MM.1S (cell line): ENCODE measurements around the gene TCHP.

Experiments
- DNase-seq: peaks from one replicate; pipeline ENCODE4 v3.0.0-alpha.2; 2015
- H2AFZ ChIP-seq: fragments of 300-600 bp; sonication (generic); 2 replicates; pipeline ENCODE4 v1.6.0; 2016; ENCODE audit warnings: antibody characterized with exemption, low read length
- H3F3A ChIP-seq: fragments of 300-600 bp; sonication (generic); 2 replicates; pipeline ENCODE4 v1.6.1; 2016; ENCODE audit warnings: mild to moderate bottlenecking, antibody characterized with exemption, low read length, moderate library complexity, mixed read lengths; ENCODE audit not compliant: insufficient read depth
- H3K27ac ChIP-seq: fragments of 300-600 bp; sonication (generic); 2 replicates; pipeline ENCODE4 v1.5.1; 2016; ENCODE audit warnings: mild to moderate bottlenecking, low read length
- H3K27me3 ChIP-seq: fragments of 300-600 bp; sonication (generic); replicated peaks from 2 replicates; pipeline ENCODE4 v1.6.0; 2016; ENCODE audit warnings: low read length; ENCODE audit not compliant: insufficient read depth
- H3K36me3 ChIP-seq: fragments of 300-600 bp; sonication (generic); replicated peaks from 2 replicates; pipeline ENCODE4 v1.6.1; 2016; ENCODE audit warnings: mild to moderate bottlenecking, low read length, mixed read lengths; ENCODE audit not compliant: insufficient read depth
- H3K4me1 ChIP-seq: fragments of 300-600 bp; sonication (generic); 2 replicates; pipeline ENCODE4 v1.6.1; 2016; ENCODE audit warnings: low read length, mixed read lengths
- H3K4me2 ChIP-seq: fragments of 300-600 bp; sonication (generic); 2 replicates; pipeline ENCODE4 v1.6.0; 2016; ENCODE audit warnings: low read depth, low read length
- H3K4me3 ChIP-seq: fragments of 300-600 bp; sonication (generic); 2 replicates; pipeline ENCODE4 v1.5.1; 2016; ENCODE audit warnings: low read length, mixed read lengths
- H3K79me2 ChIP-seq: fragments of 300-600 bp; sonication (generic); 2 replicates; pipeline ENCODE4 v1.6.1; 2016; ENCODE audit warnings: mixed run types, low read length, mixed read lengths
- H3K9ac ChIP-seq: fragments of 300-600 bp; sonication (generic); 2 replicates; pipeline ENCODE4 v1.6.1; 2016; ENCODE audit warnings: low read length, mixed read lengths
- H3K9me2 ChIP-seq: fragments of 300-600 bp; sonication (generic); replicated peaks from 2 replicates; pipeline ENCODE4 v1.6.1; 2016; ENCODE audit warnings: mild to moderate bottlenecking, low read length, mixed read lengths; ENCODE audit not compliant: insufficient read depth
- H3K9me3 ChIP-seq: fragments of 300-600 bp; sonication (generic); replicated peaks from 2 replicates; pipeline ENCODE4 v1.6.1; 2016; ENCODE audit warnings: mild to moderate bottlenecking, low read length, mixed read lengths; ENCODE audit not compliant: insufficient read depth
- H4K20me1 ChIP-seq: fragments of 300-600 bp; sonication (generic); 2 replicates; pipeline ENCODE4 v1.6.1; 2016; ENCODE audit warnings: mild to moderate bottlenecking, low read length, moderate library complexity, mixed read lengths; ENCODE audit not compliant: insufficient read depth
- EZH2 ChIP-seq: fragments of 300-600 bp; sonication (generic); optimal IDR thresholded peaks from 2 replicates; pipeline ENCODE3; 2017; ENCODE audit warnings: low read depth, mild to moderate bottlenecking, antibody characterized with exemption, low read length, mixed read lengths
- EZH2phosphoT487 ChIP-seq: fragments of 300-600 bp; sonication (generic); IDR thresholded peaks from 2 replicates; pipeline ENCODE4 v1.6.1; 2018; ENCODE audit warnings: antibody characterized with exemption, low read length
- TF ChIP-seq, protein P1 (sequence below): fragments of 300-600 bp; sonication (generic); IDR thresholded peaks from 2 replicates; pipeline ENCODE4 v1.5.1; 2016; ENCODE audit warnings: antibody characterized with exemption, low read length, mixed read lengths

Gene TCHP

GRCh38 chr12:109881752-109882151 is 18.3 kb upstream of the TCHP start:
- H3K9me2 ChIP-seq, result no peaks in the 10 kb centered on the region
- no peaks in the 10 kb centered on the region for H4K20me1 ChIP-seq
- no peaks in the 10 kb centered on the region for H3K36me3 ChIP-seq
- no peaks in the 10 kb centered on the region for H3K9me3 ChIP-seq
- no peak overlapping the region for H3K27ac ChIP-seq
- no peak overlapping the region for H3K9ac ChIP-seq
- H2AFZ ChIP-seq, result no peak overlapping the region
- DNase-seq, result no peak
- no peak overlapping the region for H3K4me3 ChIP-seq
- H3F3A ChIP-seq, result no peaks in the 10 kb centered on the region
- H3K4me2 ChIP-seq, result no peak overlapping the region
- no peaks in the 10 kb centered on the region for H3K27me3 ChIP-seq
- TF ChIP-seq, protein P1, sequence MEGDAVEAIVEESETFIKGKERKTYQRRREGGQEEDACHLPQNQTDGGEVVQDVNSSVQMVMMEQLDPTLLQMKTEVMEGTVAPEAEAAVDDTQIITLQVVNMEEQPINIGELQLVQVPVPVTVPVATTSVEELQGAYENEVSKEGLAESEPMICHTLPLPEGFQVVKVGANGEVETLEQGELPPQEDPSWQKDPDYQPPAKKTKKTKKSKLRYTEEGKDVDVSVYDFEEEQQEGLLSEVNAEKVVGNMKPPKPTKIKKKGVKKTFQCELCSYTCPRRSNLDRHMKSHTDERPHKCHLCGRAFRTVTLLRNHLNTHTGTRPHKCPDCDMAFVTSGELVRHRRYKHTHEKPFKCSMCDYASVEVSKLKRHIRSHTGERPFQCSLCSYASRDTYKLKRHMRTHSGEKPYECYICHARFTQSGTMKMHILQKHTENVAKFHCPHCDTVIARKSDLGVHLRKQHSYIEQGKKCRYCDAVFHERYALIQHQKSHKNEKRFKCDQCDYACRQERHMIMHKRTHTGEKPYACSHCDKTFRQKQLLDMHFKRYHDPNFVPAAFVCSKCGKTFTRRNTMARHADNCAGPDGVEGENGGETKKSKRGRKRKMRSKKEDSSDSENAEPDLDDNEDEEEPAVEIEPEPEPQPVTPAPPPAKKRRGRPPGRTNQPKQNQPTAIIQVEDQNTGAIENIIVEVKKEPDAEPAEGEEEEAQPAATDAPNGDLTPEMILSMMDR, result no peak
- TF ChIP-seq EZH2phosphoT487 (no peak), EZH2 (no peak)
- peaks cover 15% of the 10 kb centered on the region for H3K4me1 ChIP-seq
- H3K79me2 ChIP-seq, result peaks cover 30% of the 10 kb centered on the region

GRCh38 chr12:109883461-109883860 is 16.6 kb upstream of the TCHP start:
- Histone ChIP-seq H3K4me3 (no peak overlapping the region), H3K27ac (no peak overlapping the region), H3K9me3 (no peaks in the 10 kb centered on the region), H3K9me2 (no peaks in the 10 kb centered on the region), H3K36me3 (no peaks in the 10 kb centered on the region), H3K4me2 (no peak overlapping the region), H3K79me2 (peaks cover 16% of the 10 kb centered on the region), H3F3A (no peaks in the 10 kb centered on the region; the same call in 1 of the 2 replicates), H2AFZ (no peak overlapping the region), H3K4me1 (peaks cover 8% of the 10 kb centered on the region), H4K20me1 (no peaks in the 10 kb centered on the region), H3K27me3 (no peaks in the 10 kb centered on the region), H3K9ac (no peak overlapping the region)
- TF ChIP-seq EZH2phosphoT487 (no peak), EZH2 (no peak)
- TF ChIP-seq, protein P1, result no peak
- no peak for DNase-seq

DNA sequence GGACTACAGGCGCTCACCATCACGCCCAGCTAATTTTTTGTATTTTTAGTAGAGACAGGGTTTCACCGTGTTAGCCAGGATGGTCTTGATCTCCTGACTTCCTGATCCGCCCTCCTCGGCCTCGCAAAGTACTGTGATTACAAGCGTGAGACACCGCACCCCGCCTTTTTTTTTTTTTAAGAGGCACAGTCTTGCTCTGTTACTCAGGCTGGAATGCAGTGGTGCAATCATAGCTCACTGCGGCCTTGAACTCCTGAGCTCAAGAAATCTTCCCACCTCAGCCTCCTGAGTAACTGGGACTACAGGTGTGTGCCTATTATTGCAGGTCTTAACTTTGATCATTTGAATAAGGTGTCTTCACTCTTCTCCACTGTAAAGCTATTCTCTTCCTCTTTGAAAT is 14.5 kb upstream of the TCHP start:
- TF ChIP-seq, protein P1, result no peak
- TF ChIP-seq EZH2 (no peak), EZH2phosphoT487 (no peak)
- H3K4me1 ChIP-seq, result peaks cover 3% of the 10 kb centered on the region
- no peak for DNase-seq
- no peak overlapping the region for H3K27ac ChIP-seq
- H3K9me3 ChIP-seq, result no peaks in the 10 kb centered on the region
- no peaks in the 10 kb centered on the region for H3K9me2 ChIP-seq
- no peaks in the 10 kb centered on the region for H3K27me3 ChIP-seq
- H3K79me2 ChIP-seq, result no peaks in the 10 kb centered on the region
- no peak overlapping the region for H3K4me3 ChIP-seq
- H3K4me2 ChIP-seq, result no peak overlapping the region
- no peaks in the 10 kb centered on the region for H3K36me3 ChIP-seq
- H3K9ac ChIP-seq, result no peak overlapping the region
- H4K20me1 ChIP-seq, result no peaks in the 10 kb centered on the region
- H2AFZ ChIP-seq, result no peak overlapping the region
- H3F3A ChIP-seq, result no peaks in the 10 kb centered on the region; the same call in 1 of the 2 replicates
